22Rv1 (cell line): Measurements from ENCODE around the gene ZNF32.

Source experiments
- CTCF ChIP-seq: fragments of 450-650 bp; IDR thresholded peaks from 2 replicates; pipeline ENCODE4 v1.5.1; 2017; ENCODE audit warnings: mild to moderate bottlenecking
- ZFX ChIP-seq: fragments of 450-650 bp; IDR thresholded peaks from 2 replicates; pipeline ENCODE4 v1.6.1; 2017; ENCODE audit warnings: antibody characterized with exemption, borderline replicate concordance

GRCh38 chr10:43678654-43679053, 30.0 kb upstream of the ZNF32 start:
- TF ChIP-seq CTCF (no peak), ZFX (no peak)
